Embryonic facial prominence (tissue), 1 donor: Measurements from ENCODE around the gene F2RL3.

Experiments used
- DNase-seq: peaks from one replicate; pipeline ENCODE4 v3.0.0-alpha.2; 2016; ENCODE audit errors: extremely low spot score

The F2RL3 gene

GRCh38 chr19:16894080-16894479, 5.3 kb downstream of the F2RL3 start:
- no peak for DNase-seq

- DNase-seq: no peak
Measured at GRCh38 chr19:16895467-16896145, 6.8 kb downstream of the F2RL3 start.

GRCh38 chr19:16896146-16897028, 7.6 kb downstream of the F2RL3 start:
- DNase-seq: no peak

GRCh38 chr19:16897029-16897855, 8.4 kb downstream of the F2RL3 start:
- DNase-seq: peak; percentile 74

- DNase-seq: no peak
Measured at GRCh38 chr19:16897856-16898161, 9.0 kb downstream of the F2RL3 start.

- no peak for DNase-seq
Measured at GRCh38 chr19:16898361-16899015, 9.7 kb downstream of the F2RL3 start.

- DNase-seq: no peak
Measured at GRCh38 chr19:16899566-16900075, 10.8 kb downstream of the F2RL3 start.

GRCh38 chr19:16901491-16902175, 12.8 kb downstream of the F2RL3 start:
- DNase-seq: no peak

GRCh38 chr19:16902545-16902944, 13.7 kb downstream of the F2RL3 start:
- DNase-seq: no peak

GRCh38 chr19:16903347-16903746, 14.5 kb downstream of the F2RL3 start:
- DNase-seq: no peak

GRCh38 chr19:16904599-16904998, 15.8 kb downstream of the F2RL3 start:
- no peak for DNase-seq

GRCh38 chr19:16908759-16909158, 20.0 kb downstream of the F2RL3 start:
- DNase-seq: no peak

GRCh38 chr19:16911046-16911445, 22.2 kb downstream of the F2RL3 start:
- DNase-seq: no peak

- DNase-seq: no peak
Measured at GRCh38 chr19:16912780-16913179, 24.0 kb downstream of the F2RL3 start.

GRCh38 chr19:16914421-16914820, 25.6 kb downstream of the F2RL3 start:
- no peak for DNase-seq

GRCh38 chr19:16915135-16915534, 26.3 kb downstream of the F2RL3 start:
- no peak for DNase-seq

- DNase-seq: no peak
Measured at GRCh38 chr19:16915734-16916133, 26.9 kb downstream of the F2RL3 start.

- DNase-seq: no peak
Measured at GRCh38 chr19:16917401-16917800, 28.6 kb downstream of the F2RL3 start.

GRCh38 chr19:16919496-16919895, 30.7 kb downstream of the F2RL3 start:
- no peak for DNase-seq

GRCh38 chr19:16920816-16921529, 32.2 kb downstream of the F2RL3 start:
- DNase-seq: no peak
